GM13976 (cell line): ENCODE measurements around the gene FHDC1.
A peak's percentile ranks its signal among the peaks of the same experiment; 100 is the strongest.

Experiments
- DNase-seq: peaks from one replicate; pipeline ENCODE4 v3.0.0; 2012; ENCODE audit warnings: low spot score
- in situ Hi-C: fragments of 300-500 bp; cut with MboI; formaldehyde crosslinking; loops from one replicate; pipeline ENCODE4 v1.12.0; 2022; ENCODE audit warnings: low sequenced_read_pairs, mixed read lengths, inconsistent platforms; ENCODE audit not compliant: unreplicated experiment
- TF ChIP-seq, protein P1 (sequence below): IDR thresholded peaks from 2 replicates; pipeline ENCODE4 v1.5.1; 2012; ENCODE audit warnings: borderline replicate concordance, mild to moderate bottlenecking; ENCODE audit not compliant: insufficient read depth; ENCODE audit errors: extremely low read depth, missing control alignments, control extremely low read depth

Gene FHDC1

DNA sequence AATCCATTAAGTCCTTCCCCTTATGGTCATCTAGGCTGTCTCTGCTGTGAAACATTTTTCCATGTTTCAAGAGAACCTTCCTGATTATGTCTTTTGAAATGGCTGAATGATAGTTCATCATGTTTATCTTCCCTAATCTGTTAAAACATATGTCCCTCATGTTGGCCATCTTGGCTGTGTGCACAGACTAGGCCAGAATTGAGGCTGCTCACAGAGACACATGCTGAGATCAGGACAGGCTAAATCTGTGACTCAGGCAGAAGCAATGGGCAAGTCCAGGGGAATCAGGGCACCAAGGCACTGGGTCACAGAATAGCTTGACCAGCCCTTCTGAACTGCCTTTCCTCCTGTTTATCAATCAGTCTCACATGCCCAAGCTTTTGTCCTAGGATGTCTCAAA is 78.3 kb downstream of the FHDC1 start:
- TF ChIP-seq, protein P1, sequence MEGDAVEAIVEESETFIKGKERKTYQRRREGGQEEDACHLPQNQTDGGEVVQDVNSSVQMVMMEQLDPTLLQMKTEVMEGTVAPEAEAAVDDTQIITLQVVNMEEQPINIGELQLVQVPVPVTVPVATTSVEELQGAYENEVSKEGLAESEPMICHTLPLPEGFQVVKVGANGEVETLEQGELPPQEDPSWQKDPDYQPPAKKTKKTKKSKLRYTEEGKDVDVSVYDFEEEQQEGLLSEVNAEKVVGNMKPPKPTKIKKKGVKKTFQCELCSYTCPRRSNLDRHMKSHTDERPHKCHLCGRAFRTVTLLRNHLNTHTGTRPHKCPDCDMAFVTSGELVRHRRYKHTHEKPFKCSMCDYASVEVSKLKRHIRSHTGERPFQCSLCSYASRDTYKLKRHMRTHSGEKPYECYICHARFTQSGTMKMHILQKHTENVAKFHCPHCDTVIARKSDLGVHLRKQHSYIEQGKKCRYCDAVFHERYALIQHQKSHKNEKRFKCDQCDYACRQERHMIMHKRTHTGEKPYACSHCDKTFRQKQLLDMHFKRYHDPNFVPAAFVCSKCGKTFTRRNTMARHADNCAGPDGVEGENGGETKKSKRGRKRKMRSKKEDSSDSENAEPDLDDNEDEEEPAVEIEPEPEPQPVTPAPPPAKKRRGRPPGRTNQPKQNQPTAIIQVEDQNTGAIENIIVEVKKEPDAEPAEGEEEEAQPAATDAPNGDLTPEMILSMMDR = no peak
- in situ Hi-C loops = no loop called here
- DNase-seq = no peak

DNA sequence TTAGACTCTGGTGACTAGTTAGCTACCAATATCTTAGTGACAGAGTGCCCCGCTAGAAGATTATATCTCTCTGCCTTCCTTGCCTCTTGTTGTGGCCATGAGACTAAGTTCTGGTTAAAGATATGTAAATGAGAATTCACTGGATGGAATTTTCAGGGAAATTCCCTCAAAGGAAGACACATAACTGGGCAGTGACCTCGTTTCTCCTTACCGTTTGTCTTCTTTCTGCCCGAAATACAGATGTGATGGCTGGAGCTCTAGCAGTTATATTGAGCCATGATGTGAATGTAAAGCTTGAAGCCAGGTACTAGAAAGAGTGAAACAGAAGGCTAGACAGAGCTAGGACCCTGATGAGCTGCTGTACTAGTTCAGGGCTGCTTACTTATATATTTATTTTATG is 80.5 kb downstream of the FHDC1 start:
- no peak for DNase-seq
- in situ Hi-C loops = no loop called here
- TF ChIP-seq, protein P1 = no peak

DNA sequence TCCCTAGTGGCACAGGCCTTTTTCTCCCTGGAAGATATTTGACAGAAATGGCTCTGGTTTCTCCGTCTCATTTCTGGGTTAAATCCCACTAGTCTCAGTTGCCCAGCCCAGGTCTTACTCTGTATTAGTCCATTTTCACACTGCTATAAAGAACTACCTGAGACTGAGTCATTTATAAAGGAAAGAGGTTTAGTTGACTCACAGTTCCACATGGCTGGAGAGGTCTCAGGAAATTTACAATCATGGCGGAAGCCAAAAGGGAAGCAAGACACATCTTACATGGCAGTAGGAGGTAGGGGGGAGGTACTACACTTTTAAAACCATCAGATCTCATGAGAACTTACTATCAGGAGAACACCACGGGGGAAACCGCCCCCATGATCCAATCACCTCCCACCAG is 81.9 kb downstream of the FHDC1 start:
- DNase-seq = no peak
- TF ChIP-seq, protein P1 = no peak
- in situ Hi-C loops = no loop called here

- in situ Hi-C loops = no loop called here
- DNase-seq = no peak
- TF ChIP-seq, protein P1 = no peak
Observed at GRCh38 chr4:153018684-153019083, 82.6 kb downstream of the FHDC1 start.

GRCh38 chr4:153019906-153020305 is 83.8 kb downstream of the FHDC1 start:
- in situ Hi-C loops = no loop called here
- no peak for DNase-seq
- TF ChIP-seq, protein P1 = peak; percentile 3

- in situ Hi-C loops = no loop called here
- TF ChIP-seq, protein P1 = no peak
- DNase-seq = no peak
Observed at GRCh38 chr4:153020457-153020856, 84.3 kb downstream of the FHDC1 start.

GRCh38 chr4:153021276-153021675 is 85.2 kb downstream of the FHDC1 start:
- in situ Hi-C loops = no loop called here
- TF ChIP-seq, protein P1 = no peak
- DNase-seq = no peak
